Measurements from ENCODE around the gene ZNF576.

The ZNF576 gene

DNA sequence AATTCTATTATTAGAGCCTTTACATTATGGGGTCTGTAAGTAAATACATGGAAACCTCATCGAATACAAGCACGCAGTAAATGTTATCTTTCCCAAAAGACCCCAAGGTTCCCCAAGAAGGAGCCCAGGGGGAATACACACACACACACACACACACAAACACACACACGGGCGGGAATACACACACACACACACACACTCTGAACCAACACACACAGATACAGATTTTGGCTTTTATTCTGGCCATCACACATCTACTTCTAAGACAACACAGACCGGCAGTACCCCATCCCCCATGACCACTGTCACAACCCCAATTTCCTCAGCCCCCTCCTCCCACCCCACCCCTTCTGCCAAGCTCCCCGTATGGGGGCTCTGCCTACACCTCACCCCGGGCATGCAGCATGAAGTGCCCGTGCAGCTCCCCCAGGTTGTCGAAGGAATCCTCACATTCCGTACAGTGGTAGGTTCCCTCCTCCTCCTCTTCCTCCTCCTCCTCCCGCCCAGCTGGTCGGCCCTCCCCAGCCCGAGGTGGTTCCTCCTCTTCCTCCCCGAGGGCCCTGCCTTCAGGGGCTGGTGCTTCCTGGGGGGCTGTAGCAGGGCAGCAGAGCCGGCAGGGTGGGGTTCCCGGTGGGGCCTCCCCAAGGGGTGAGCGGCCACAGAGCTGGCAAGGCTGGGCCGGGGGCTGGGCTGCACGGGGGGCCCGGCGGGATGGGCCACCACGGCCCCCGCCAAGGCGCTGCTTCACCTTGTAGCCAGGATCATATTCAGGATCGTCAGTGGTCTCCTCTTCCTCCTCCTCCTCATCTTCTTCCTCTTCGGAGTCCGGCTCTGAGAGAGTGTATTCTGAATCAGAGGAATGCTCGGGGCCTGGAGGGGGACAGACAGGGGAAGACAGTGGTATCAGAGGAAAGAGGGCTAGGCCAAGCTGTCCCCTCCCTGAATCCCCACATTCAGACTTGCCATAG lies 11.1 kb downstream of the ZNF576 start:
- CTCF ChIA-PET, result no interaction called here
- DNase-seq (ENCODE audit: low spot score), result no peak
- no peak for TF ChIP-seq CTCF (conservative IDR thresholded peaks at IDR 0.05; ENCODE audit: low read depth)
- POLR2A ChIA-PET (ENCODE audit: low non-redundant PET), result interaction anchor here (0.7 kb wide), 1 partner anchor 81 kb away, joined by 3 read pairs; no protein-coding TSS in a partner anchor
- peak overlapping the region; percentile 88 for H3K27ac ChIP-seq

- peak overlapping the region; percentile 56 for H3K27ac ChIP-seq
- no peak for TF ChIP-seq CTCF (conservative IDR thresholded peaks at IDR 0.05; ENCODE audit: low read depth)
- DNase-seq (ENCODE audit: low spot score), result no peak
- ChIA-PET POLR2A (ENCODE audit: low non-redundant PET) (no interaction called here), CTCF (no interaction called here)
Observed at GRCh38 chr19:43609872-43610271, 13.5 kb downstream of the ZNF576 start.

DNA sequence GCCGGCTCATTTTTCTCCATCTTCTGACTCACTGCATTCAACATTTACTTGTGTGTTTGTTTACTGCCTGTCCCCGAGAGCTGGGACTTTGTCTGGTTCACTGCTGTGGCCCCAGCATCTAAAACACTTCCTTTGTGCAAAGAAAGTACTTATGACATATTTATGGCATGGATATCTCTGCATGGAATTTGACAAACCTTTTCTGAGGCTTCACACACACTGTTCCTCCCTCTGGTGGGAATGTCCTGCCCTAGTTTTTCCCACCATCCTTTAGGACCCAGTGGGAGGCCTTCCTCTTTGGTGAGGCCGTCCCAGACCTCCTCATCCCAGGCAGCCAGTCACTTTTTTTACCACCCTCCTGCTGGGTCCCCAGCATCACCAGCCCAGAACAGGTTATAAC lies 14.1 kb downstream of the ZNF576 start:
- no peak for DNase-seq (ENCODE audit: low spot score)
- peak overlapping the region; percentile 56 for H3K27ac ChIP-seq
- POLR2A ChIA-PET (ENCODE audit: low non-redundant PET), result no interaction called here
- no peak for TF ChIP-seq CTCF (conservative IDR thresholded peaks at IDR 0.05; ENCODE audit: low read depth)
- CTCF ChIA-PET, result no interaction called here

DNA sequence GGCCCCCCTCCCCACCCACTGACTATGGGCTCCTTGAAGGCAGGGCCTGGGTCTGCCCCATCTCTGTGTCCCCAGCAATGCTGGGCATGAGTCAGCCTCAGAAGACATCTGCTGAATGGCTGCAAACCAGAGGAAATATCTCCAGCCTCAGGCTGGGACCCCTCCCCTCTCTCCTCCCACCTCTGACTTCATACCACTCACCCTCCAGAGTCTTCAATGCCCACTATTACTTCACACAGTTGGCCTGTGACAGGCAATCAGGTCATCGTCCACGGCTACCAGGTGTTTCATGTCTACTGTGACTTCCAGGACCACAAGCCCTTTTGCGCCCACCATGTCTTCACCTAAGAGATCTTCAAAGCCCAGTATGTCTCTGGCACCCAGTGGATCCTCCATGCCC lies 15.4 kb downstream of the ZNF576 start, which contains the start of gene SRRM5:
TSS of gene SRRM5 (plus strand) at position 301 of the 400 bp plus-strand sequence. CDS start at position 335, 34 bp downstream.
- POLR2A ChIA-PET (ENCODE audit: low non-redundant PET), result no interaction called here
- no peak for DNase-seq (ENCODE audit: low spot score)
- TF ChIP-seq CTCF (conservative IDR thresholded peaks at IDR 0.05; ENCODE audit: low read depth), result no peak
- H3K27ac ChIP-seq, result peak within 1 kb of the TSS; percentile 56
- CTCF ChIA-PET, result interaction anchor here (0.5 kb wide), 1 partner anchor 92 kb away, joined by 5 read pairs; no protein-coding TSS in a partner anchor

- TF ChIP-seq CTCF (conservative IDR thresholded peaks at IDR 0.05; ENCODE audit: low read depth), result no peak
- ChIA-PET POLR2A (ENCODE audit: low non-redundant PET) (no interaction called here), CTCF (interaction anchor here (0.5 kb wide), 1 partner anchor 92 kb away, joined by 5 read pairs; no protein-coding TSS in a partner anchor)
- H3K27ac ChIP-seq, result no peak overlapping the region
- DNase-seq (ENCODE audit: low spot score), result no peak
Observed at GRCh38 chr19:43612374-43612773, 16.0 kb downstream of the ZNF576 start.

DNA sequence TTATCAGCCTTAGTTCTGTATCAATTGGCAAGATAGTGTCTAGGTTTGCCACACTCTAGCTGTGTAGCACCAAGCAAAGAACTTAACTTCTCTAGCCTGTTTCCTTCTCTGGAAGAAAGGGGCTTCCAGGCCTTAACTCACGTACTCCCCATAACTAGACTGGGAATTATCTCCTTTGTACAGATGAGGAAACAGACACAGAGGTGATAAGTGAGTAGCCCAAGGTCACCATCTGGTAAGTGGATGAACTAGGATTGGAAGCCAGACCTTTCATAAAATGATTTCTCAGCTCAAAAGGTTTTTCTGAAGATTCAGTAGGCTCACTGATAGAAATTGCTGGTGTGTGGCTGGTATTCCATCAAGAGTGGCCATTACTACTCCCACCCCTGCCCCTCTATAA lies 19.9 kb downstream of the ZNF576 start:
- no peak for DNase-seq (ENCODE audit: low spot score)
- POLR2A ChIA-PET (ENCODE audit: low non-redundant PET), result no interaction called here
- no peak for TF ChIP-seq CTCF (conservative IDR thresholded peaks at IDR 0.05; ENCODE audit: low read depth)
- CTCF ChIA-PET, result no interaction called here
- H3K27ac ChIP-seq, result no peak overlapping the region
